Upper lobe of left lung (tissue), 4 donors: ENCODE measurements around the gene RFT1.

Experiments used
- CTCF ChIP-seq, 6 experiments: fragments of 450-650 bp in 4 of 6; fragments of 200-600 bp in 2 of 6; sonication (generic) in 2 of 6; IDR thresholded peaks; one replicate each; pipeline ENCODE4 v1.5.1; 2016 to 2019; ENCODE audit warnings: antibody characterized with exemption in 6 of 6
- EP300 ChIP-seq, 4 donors: sonication (generic); formaldehyde crosslinking; IDR thresholded peaks; one replicate each; pipeline ENCODE4 v1.5.1; 2017; ENCODE audit warnings: antibody characterized with exemption in 4 of 4, control low read depth in 2 of 4
- POLR2A ChIP-seq, 4 donors: fragments of 450-650 bp; IDR thresholded peaks; one replicate each; pipeline ENCODE4 v1.5.1; 2016 to 2017; ENCODE audit warnings: antibody characterized with exemption in 4 of 4, mild to moderate bottlenecking in 2 of 4
- POLR2AphosphoS5 ChIP-seq, 2 donors: sonication (generic); formaldehyde crosslinking; IDR thresholded peaks; one replicate each; pipeline ENCODE4 v1.5.1; 2017; ENCODE audit warnings: antibody characterized with exemption in 2 of 2

GRCh38 chr3:53092216-53092615 is 38.0 kb downstream of the RFT1 start:
- no peak for TF ChIP-seq CTCF (IDR thresholded peaks at IDR 0.05)
- TF ChIP-seq POLR2AphosphoS5 (IDR thresholded peaks at IDR 0.05) = no peak
- no peak for TF ChIP-seq POLR2A (IDR thresholded peaks at IDR 0.05)
- no peak for TF ChIP-seq EP300 (IDR thresholded peaks at IDR 0.05)
